ENCODE measurements around the gene CYP11A1.

The CYP11A1 gene

DNA sequence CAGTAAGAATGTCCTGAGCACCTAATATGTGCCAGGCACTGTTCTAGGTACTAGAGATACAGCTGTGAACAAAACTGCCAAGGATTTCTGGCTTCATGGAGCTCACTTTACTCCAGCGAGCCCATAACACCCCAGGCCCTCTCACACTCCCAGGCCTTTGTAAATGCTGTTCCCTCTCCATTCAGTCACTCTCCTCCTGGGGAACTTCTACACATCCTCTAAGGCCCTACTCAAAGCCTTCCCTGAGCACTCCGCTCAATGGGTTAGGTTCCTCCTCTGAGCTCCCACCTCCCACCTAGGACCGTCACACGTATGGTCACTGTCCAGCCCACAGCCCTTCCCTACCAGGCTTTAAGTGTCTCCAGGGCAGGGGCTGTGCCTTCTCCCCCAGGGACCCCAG is 39.1 kb upstream of the CYP11A1 start:
- TF ChIP-seq, protein P1, sequence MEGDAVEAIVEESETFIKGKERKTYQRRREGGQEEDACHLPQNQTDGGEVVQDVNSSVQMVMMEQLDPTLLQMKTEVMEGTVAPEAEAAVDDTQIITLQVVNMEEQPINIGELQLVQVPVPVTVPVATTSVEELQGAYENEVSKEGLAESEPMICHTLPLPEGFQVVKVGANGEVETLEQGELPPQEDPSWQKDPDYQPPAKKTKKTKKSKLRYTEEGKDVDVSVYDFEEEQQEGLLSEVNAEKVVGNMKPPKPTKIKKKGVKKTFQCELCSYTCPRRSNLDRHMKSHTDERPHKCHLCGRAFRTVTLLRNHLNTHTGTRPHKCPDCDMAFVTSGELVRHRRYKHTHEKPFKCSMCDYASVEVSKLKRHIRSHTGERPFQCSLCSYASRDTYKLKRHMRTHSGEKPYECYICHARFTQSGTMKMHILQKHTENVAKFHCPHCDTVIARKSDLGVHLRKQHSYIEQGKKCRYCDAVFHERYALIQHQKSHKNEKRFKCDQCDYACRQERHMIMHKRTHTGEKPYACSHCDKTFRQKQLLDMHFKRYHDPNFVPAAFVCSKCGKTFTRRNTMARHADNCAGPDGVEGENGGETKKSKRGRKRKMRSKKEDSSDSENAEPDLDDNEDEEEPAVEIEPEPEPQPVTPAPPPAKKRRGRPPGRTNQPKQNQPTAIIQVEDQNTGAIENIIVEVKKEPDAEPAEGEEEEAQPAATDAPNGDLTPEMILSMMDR (IDR thresholded peaks at IDR 0.05; ENCODE audit: low read length, missing control alignments), result no peak
- no peak overlapping the region for H3K4me3 ChIP-seq (replicated peaks; ENCODE audit: low read depth, low read length)

DNA sequence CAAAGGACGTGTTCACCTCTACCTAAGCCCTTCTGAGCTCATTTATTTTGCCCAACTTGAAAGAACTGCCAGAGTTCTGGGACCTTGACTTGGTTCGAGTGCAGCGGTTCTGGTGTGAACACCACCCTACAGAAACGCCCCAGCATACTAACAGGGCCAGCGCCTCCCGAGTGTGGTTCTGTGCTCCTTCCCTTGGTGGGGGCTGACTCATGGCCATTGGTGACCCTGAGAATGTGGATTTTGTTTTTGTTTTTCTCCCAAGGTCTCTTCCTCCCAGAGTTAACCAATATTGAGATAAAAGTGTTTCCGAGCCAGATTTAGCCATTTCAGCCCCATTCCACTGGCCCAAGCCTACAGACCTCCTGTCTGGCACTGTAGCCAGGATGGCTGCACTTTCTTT is 38.4 kb upstream of the CYP11A1 start:
- no peak for DNase-seq (ENCODE audit: low read depth)
- TF ChIP-seq, protein P1 (IDR thresholded peaks at IDR 0.05; ENCODE audit: low read length, missing control alignments), result no peak
- H3K4me3 ChIP-seq (replicated peaks; ENCODE audit: low read depth, low read length), result no peak overlapping the region

More for the DNA sequence above, 39.1 kb upstream of the CYP11A1 start:
- no peak for DNase-seq (ENCODE audit: low read depth)

DNA sequence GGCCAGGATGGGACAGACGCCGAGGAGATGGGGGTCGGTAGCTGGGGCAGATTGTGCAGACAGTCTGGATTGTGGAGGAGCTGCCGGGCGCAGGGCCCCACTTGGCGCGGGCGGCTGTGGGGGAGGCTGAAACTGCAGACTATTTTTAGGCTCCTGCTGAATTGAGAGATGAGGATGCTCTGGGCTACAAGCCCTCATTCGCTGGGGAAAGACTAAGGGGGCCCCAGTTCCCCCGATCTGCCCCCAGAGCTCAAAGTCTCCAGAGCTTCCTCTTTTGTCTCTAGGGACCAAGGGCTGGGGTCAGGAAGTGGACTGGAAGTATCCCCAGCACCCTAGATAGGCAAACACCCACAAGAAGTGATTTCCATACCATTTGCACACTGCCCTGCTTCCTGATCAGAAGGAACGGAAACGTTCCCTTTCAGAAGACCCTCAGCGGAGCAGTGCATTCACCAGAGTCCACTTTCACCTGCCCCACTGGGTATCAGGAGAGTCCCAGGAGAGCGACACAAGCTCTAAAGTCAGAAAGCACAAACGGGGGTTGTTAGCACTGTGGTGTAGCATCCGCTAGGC is 36.6 kb upstream of the CYP11A1 start:
- H3K4me3 ChIP-seq (replicated peaks; ENCODE audit: low read depth, low read length), result no peak overlapping the region
- no peak for DNase-seq (ENCODE audit: low read depth)
- TF ChIP-seq, protein P1 (IDR thresholded peaks at IDR 0.05; ENCODE audit: low read length, missing control alignments), result no peak

DNA sequence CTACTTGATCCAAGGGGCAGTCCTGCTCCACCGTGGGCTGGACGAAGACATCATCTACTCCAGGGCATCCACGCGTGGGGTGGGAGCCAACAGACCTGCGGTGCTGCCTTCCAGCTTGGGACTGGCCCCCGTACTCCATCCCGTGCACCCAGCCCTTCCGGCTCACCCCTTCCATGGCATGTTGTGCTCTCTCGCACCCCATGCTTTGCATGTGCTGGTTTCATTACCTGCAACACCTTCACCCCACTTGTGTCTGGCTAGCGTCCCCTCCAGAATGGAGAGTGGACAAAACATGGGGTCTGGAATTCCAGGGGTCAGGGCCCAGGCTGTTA is 36.1 kb upstream of the CYP11A1 start:
- DNase-seq (ENCODE audit: low read depth), result no peak
- TF ChIP-seq, protein P1 (IDR thresholded peaks at IDR 0.05; ENCODE audit: low read length, missing control alignments), result no peak
- no peak overlapping the region for H3K4me3 ChIP-seq (replicated peaks; ENCODE audit: low read depth, low read length)

DNA sequence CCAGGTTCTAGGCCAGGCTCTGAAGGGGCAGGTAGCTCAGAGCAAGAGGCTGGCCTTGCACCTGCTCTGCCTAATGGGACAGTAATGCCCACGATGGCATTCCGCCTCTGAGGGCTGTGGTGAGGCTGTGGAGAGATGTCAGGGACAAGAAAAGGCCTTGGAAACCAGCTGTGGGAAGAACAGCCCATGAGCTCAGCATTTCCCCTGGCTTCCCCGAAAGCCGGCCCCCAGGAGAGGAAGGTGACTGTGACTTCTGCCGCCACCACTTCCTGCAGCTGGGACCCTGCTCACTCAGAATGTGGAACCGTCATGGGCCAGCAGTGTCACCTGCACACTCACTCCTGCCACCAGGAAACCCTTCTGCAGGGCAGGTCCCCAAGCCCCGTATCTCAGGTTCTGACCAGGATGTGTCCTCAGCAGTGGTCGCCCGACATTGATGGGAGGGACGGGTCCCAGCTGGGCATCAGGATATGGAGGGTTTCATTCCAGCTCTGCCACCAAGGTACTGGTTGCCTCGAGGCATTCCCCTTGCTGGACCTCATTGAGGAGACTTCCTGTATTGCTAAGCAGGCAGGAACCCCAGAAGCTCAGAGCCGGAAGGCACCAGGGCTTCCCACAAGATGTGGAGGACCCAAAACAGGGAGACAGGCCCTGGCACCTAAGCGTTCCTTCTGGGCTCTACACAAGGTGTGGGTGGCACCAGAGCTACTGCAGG is 35.6 kb upstream of the CYP11A1 start:
- no peak overlapping the region for H3K4me3 ChIP-seq (replicated peaks; ENCODE audit: low read depth, low read length)
- TF ChIP-seq, protein P1 (IDR thresholded peaks at IDR 0.05; ENCODE audit: low read length, missing control alignments), result no peak
- no peak for DNase-seq (ENCODE audit: low read depth)

DNA sequence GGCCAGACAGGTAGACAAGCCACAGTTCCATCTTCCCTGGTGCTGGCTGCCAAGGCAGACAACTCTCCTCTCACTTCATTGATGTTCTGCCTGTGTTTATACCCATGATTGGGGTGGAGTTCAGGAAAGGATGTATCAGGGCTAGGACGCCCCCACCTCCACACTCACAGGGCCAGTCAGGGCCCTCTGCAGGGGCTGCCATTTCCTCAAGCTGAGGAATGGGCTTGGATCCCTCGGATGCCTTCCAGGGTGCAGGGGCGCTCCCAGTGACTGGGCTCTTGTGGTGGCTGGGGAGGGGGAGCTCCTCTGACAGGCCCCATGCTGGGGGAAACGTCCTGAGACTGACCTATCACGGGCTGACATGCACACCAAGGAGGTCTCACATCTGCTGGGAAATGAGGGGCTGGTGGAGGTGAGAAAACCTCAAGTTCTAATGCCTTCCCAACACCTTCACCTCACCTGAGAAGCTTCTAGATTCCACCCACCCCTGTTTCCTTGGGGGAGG is 34.9 kb upstream of the CYP11A1 start:
- DNase-seq (ENCODE audit: low read depth), result no peak
- TF ChIP-seq, protein P1 (IDR thresholded peaks at IDR 0.05; ENCODE audit: low read length, missing control alignments), result no peak
- no peak overlapping the region for H3K4me3 ChIP-seq (replicated peaks; ENCODE audit: low read depth, low read length)

Measured in fibroblast of pulmonary artery (primary cell).